HG03025 (cell line): Measurements from ENCODE around the gene MILR1.
"Not testable (repeated sequence)": the region's sequence is repeated elsewhere in the genome, so short reads cannot be mapped to it uniquely, and the experiment has no call there.

Source experiments
- ATAC-seq: cut with Tn5 transposase; IDR thresholded peaks from one replicate; pipeline ENCODE4 v1.9.1; 2021; ENCODE audit warnings: mild to moderate bottlenecking, moderate library complexity; ENCODE audit not compliant: unreplicated experiment, low FRiP score

MILR1 gene, protein sequence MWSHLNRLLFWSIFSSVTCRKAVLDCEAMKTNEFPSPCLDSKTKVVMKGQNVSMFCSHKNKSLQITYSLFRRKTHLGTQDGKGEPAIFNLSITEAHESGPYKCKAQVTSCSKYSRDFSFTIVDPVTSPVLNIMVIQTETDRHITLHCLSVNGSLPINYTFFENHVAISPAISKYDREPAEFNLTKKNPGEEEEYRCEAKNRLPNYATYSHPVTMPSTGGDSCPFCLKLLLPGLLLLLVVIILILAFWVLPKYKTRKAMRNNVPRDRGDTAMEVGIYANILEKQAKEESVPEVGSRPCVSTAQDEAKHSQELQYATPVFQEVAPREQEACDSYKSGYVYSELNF

DNA sequence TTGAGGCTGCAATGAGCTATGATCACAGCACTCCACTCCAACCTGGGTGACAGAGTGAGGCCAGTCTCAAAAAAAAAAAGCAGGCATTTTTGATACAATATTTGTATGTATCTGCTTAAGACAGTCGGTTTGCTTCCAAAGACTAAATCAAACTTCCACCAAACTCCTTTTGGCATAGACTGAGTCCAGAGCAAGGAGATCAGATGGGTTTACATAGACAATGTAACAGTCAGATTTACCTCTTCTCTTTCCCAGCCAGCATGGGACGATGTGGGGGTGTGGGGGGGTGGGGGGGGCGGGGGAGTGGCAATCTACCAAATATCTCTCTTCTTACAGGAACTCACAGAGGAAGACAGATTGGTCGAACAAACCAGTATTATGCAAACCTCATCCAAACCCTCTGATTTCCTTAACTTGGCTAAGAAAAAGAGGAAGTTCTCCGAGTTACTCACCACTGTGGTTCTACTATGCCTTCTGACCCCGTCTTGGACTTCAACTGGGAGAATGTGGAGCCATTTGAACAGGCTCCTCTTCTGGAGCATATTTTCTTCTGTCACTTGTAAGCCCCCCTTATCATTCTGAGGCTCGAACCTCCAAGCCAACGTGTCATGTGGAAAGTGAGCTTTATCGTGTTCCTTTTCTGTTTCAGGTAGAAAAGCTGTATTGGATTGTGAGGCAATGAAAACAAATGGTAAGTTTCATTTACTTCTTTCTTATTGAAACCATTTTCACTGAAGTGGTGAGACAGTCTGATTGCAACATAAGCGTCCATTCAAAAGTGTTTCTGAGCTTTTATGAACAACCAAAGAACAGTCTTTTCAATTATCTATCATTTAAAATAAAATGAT is at the start of gene MILR1:
Gene MILR1, plus strand, starts transcription at position 451 of the 848 bp plus-strand sequence. Its CDS starts 54 bp downstream, at position 505.
- ATAC-seq = no peak

DNA sequence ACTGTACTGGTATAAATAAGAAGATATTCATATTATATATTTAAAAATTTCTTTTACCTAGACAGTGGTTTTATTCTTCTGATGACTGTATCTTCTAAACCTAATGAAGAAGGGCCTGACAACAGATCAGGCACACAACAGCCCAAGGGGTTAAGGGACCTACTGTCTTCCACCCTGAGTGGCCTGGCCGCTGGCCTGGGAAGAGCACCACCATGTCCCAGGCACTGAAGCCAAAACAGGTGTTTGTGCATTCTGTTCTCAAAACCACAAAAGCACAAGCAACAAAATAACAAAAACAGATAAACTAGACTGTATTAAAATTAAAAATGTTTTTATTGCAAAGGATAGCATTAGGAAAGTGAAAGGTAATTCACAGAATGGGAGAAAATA is 49.2 kb upstream of the MILR1 start:
- ATAC-seq = no peak

DNA sequence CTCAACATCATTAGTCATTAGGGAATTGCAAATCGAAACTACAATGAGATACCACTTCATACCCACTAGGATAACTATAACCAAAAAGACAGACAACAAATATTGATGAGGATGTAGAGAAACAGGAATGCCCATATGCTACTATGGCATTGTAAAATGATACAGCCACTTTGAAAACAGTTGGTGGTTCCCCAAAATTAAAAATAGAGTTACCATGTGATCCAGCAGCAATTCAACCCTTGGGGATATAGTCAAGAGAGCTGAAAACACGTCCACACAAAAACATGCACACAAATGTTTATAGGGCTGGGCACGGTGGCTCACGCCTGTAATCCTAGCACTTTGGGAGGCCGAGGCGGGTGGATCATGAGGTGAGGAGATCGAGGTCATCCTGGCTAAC is 48.3 kb upstream of the MILR1 start:
- no peak for ATAC-seq

DNA sequence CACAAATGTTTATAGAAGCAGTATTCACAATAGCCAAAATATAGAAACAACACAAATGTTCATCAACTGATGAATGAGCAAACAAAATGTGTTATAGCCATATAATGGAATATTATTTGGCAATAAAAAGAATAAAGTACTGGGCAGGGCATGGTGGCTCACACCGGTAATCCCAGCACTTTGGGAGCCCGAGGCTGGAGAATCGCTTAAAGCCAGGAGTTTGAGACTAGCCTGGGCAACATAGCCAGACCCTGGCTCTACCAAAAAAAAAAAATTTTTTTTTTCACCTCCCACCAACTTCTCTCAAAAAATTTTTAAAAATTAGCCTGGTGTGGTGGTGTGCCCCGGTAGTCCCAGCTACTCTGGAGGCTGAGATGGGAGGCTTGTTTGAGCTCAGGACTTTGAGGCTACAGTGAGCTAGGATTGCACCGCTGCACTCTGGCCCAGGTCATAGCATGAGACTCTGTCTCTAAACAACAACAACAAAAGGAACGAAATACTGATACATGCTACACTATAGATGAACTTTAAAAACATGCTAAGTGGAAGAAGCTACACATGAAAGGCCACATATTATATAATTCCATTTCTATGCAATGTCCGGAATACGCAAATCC is 47.6 kb upstream of the MILR1 start:
- ATAC-seq = no peak

DNA sequence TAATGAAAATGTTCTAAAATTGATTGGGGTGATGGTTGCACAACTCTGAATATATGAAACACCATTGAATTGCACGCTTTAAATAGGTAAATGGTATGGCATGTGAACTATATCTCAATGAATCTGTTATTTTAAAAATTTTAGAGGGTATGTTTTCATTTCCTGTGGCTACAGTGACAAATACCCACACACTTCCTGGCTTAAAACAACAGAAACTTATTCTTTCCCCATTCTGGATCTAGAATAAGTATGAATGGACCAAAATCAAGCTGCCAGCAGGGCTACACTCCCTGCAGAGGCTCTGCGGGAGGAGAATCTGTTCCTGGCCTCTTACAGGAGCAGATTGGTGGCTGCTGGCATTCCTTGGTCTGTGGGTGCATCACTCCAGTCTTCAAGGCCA is 47.0 kb upstream of the MILR1 start:
- no peak for ATAC-seq

DNA sequence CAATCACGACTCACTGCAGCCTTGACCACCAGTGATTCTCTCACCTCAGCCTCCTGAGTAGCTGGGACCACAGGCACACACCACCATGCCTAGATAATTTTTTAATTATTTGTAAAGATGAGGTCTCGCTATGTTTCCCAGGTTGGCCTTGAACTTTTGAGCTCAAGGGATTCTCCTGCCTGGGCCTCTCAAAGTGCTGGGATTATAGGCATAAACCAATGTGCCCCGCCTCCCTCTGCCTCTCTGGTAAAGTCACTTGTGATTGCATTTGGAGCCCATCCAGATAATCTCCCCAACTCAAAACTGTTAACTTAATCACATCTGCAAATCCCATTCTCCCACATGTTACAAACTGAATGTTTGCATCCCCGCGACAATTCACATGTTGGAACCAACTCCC is 46.4 kb upstream of the MILR1 start:
- no peak for ATAC-seq

DNA sequence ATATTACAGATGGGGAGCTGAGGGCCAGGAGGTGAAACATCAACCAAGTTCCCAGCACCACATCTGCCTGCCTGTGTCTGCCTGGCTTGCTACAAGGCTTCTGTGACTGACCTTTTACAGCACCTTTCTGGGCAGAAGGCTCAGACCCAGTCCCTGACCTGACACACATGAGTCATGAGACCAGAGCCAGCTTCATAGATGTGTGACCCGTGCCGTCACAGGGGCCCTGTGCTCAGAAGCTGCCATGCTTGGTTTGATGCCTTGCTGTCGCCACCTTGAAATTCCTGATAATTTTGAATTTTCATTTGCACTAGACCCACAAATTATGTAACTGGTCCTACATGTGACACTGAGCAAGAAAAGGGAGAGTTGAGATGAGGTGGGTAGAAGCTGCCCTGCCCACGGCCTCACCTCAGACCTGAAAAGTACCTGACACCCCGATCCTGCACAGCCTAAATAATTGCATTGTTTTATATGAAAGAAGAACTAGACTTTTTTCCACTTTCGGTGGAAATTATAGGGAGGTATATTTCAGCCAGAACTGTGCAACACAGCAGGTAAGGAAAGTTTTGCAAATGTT is 44.9 kb upstream of the MILR1 start:
- no peak for ATAC-seq

DNA sequence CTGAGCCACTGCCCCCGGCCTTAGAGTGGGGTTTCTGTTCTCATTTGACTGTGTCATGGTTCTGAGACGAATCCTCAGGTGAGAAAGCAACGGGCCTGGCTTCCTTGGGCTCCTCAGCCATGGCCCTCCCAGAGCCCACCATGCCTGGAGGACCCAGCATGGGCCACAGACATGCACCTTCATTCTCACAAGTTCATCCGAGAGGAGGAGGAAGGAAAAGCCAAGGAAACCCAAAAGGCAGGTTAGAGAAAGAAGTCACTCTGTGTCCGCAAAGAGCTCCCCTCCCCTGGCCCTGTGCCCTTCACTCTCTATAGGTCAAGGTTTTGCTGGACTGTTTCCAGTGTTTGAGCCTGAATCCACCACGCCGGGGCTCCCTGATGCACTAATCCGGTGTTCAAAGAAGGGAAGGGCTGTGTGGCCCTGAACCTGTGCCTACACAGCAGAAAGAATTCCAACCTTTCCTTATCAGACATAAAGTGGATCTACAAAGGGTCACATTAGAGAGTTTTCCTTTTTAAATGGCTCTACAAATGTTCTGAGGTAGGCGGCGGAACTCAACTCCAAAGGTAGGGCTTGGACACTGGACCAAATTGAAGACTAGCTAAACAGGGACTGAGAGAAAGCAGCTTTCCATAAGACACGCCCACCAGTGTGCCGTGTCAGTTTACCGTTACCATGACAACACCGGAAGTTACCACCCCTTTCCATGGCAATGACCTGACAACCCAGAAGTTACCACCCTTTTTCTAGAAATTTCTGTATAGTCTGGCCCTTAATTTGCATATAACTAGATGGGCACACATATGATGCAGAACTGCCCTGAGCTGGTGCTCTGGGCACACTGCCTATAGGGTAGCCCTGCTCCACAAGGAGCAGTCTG is 42.4 kb upstream of the MILR1 start:
- ATAC-seq = no peak

DNA sequence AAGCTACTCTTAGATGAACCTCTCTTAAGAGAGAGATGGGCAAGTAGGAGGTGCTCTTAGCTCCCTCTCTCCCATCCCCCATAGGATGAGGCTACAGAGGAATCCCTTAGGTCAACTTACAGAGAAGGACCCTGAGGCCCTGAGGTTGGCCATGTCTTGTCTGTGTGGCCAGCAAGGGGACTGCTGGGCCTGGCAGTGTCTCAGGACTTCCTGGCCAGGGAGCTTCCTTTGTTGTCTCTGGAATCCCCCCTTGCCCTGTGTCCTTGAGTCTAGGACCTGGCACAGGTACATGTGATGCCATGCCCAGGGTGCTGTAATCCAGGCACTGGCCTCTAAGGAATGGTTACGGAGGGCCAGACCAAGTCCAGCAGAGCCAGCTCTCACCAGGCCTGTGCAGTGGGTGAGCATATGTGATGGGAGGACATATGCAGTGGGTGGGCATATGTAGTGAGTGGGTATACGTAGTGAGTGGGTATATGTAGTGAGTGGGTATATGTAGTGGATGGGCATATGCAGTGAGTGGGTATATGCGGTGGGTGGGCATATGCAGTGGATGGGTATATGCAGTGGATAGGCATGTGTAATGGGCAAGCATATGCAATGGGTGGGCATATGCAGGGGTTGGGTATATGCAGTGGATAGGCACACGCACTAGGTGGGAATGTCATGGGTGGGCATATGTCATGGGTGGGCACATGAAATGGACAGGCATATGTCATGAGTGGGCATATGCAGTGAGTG is 38.0 kb upstream of the MILR1 start:
- ATAC-seq = no peak

DNA sequence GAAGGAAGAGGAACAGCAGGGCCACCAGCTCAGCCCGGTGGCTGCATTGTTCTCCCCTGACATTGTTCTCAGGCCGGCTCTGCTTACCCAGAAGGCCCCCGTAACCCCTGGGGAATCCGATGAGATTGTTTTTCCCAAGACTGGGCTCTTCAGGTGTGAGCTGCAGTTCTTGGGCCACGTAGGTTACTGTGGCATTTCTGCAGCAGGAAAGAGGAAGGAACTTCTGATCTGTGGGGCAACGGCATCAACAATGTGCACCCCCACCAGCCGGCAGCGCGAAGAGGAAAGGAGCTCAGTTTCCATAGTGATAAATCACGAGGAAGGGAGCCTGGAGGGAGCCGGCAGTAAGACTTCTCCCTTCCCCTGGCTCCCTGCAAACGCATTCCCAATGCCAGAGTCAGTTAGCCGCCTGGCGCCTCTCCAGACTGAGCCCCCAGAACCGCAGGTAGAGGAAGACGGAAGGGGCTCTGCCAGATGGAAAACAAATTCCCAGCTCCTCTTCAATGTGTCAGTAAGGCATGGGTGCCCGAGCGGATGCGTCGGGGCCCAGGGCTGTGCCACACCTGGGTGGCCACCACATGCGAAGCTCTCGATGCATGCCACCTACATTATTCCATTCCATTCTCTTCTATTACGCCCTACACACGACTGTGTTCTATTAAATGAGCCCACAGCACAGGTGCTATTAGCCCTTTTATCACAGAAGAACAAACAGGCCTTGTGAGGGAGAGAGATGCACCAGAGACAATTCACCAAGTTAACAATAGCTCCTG is 36.7 kb upstream of the MILR1 start:
- no peak for ATAC-seq

DNA sequence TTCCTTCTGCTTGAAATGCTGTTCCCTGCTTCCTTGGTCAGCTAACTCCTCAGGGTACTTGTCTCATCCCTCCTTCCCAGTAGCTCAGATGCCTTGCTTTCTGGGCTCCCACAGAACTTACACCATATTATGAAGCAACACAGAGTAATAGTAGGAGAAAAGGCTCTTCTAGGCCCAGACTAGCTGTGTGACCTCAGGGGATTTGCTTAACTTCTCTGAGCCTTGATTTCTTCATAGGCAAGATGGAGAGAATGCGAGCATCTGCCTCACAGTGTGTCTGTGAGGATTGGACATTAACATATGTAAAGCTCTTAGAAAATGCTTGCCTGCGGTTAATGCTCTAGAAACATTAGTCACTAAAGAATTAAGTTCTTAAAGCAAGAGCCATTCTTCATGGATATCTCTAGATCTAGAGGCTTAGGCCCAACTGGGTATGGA is 36.0 kb upstream of the MILR1 start:
- ATAC-seq = no peak

DNA sequence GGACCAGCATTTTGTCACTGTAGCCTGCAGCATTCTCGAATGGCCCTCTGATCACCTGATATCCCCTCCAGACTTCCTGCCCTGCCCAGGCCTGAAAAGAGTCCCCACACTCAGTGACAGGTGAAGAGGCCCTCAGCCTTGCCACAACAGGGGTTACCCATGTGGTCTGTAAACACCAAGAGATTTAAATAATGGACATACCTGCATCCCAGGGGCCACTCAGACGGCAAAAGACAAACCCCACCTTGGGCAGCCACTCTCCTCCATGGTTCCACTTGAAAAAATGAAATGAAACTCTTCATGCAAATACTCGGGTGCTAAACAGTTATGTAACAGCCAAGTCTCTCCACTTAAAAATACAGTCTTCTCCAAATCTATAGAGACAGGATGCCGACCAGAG is 35.4 kb upstream of the MILR1 start:
- peak; percentile 51 for ATAC-seq

DNA sequence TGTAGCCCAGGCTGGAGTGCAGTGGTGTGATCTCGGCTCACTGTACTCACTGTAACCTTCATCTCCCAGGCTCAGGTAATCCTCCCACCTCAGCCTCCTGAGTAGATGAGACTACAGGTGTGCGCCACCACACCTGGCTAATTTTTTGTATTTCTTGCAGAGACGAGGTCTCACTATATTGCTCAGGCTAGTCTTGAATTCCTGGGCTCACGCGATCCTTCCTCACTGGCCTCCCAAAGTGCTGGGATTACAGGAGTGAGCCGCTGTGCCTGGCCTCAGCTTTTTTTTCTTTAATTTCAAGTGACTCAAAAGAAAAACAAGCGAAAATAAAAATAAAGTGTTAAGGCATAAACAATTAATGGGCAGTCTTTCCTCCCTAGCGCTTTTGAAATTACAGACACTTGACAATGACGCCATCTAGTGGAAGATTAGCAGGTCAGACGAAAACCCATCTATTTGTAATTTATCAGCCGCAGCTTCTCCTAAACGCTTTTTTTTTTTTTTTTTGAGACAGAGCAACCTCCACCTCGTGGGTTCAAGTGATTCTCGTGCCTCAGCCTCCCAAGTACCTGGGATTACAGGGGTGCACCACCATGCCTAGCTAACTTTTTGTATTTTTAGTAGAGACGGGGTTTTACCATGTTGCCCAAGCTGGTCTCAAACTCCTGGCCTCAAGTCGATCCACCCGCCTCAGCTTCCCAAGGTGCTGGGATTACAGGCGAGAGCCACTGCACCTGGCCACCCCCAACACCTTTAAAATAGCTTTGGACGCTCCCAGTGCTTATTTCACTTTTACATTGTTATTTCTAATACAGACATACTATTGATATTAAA is 30.2 kb upstream of the MILR1 start:
- no peak for ATAC-seq

DNA sequence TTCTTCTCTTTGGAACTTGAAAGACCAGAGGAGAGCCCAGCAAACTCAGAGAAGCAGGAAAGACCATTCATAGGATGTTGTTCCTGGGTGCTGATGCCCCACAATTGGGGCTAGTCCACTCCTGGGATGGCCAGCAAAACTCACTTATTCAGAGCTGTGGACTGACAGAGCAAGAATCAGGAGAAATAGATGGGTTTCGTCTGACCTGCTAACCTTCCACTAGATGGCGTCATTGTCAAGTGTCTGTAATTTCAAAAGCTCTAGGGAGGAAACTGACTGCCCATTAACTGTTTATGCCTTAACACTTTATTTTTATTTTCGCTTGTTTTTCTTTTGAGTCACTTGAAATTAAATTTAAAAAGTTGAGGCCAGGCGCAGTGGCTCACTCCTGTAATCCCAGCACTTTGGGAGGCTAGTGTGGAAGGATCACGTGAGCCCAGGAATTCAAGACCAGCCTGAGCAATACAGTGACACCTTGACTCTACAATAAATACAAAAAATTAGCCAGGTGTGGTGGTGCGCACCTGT is 28.7 kb upstream of the MILR1 start:
- no peak for ATAC-seq

DNA sequence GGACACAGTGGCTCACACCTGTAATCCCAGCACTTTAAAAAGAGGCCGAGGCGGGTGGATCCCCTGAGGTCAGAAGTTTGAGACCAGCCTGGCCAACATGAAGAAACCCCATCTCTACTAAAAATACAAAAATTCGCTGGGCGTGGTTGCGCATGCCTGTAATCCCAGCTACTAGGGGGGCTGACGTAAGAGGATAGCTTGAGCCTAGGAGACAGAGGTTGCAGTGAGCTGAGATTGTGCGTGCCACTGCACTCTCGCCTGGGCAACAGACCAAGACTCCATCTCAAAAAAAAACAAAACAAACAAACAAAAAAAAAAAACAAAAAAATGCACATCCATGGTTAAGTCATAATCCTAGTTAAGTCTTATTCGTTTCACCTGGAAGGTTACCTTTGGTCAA is 26.8 kb upstream of the MILR1 start:
- not testable (repeated sequence) for ATAC-seq

DNA sequence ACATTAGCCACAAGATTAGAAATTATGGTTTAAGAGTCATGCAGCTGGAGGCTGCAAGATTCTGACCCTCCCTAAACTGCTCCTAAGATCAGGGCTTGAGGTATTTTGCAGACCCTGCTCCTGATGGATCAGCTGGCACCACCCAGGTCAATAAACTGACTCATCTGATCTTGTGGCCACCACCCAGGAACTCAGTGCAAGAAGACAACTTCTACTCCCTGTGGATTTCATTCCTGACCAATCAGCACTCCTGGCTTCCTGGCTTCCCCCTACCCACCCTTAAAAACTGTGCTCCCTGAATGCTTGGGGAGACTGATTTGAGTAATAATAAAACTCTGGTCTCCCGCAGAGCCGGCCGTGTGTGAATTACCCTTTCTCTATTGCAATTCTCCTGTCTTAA is 25.0 kb upstream of the MILR1 start:
- ATAC-seq = no peak

DNA sequence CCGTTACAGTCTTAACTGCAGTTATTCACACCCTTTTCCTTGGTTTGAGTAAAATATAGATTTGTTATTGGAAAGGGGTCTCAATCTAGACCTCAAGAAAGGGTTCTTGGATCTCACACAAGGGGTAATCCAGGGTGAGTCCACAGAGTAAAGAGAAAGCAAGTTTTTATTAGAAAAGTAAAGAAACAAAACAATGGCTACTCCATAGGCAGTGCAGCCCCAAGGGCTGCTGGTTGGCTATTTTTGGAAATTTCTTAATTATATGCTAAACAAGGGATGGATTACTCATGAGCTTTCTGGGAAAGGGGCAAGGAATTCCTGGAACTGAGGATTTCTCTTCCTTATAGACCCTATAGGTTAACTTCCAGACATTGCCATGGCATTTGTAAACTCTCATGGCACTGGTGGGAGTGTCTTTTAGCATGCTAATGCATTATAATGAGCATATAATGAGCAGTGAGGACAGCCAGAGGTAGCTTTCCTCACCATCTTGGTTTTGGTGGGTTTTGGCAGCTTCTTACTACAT is 24.5 kb upstream of the MILR1 start:
- ATAC-seq = no peak
